Stimulated activated CD4-positive, alpha-beta T cell treated with anti-CD3 and anti-CD28 coated beads, Interleukin-15, amount 100 ng/mL, for 24 hours (primary cell): ENCODE results near the gene TACR3.
"Not testable (repeated sequence)": the region's sequence is repeated elsewhere in the genome, so short reads cannot be mapped to it uniquely, and the experiment has no call there.

Source experiments
- DNase-seq: peaks from one replicate; pipeline ENCODE4 v3.0.0-alpha.2; 2020

TACR3 gene

DNA sequence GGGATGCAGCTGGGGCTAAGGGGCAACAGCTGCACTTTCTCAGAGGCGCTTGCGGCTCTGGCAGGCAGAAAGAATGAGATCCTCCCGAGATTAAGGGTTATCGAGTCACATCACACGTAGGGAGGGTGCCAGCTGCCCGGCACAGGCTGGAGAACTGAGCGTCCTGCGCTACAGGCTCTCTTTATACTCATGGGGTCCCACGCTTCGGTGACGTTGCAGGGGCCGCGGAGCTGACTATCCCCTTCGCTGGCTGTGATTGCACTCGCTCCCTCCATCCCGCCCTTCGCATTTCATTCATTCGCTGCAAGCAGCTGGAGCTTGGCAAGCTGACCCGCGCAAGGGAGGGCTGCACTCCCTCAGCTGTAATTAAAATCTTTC is at the start of gene TACR3:
Gene TACR3 (minus strand): TSS at position 156 of the 378 bp plus-strand sequence. CDS start 310 bp downstream, outside the sequence.
- no peak for DNase-seq

DNA sequence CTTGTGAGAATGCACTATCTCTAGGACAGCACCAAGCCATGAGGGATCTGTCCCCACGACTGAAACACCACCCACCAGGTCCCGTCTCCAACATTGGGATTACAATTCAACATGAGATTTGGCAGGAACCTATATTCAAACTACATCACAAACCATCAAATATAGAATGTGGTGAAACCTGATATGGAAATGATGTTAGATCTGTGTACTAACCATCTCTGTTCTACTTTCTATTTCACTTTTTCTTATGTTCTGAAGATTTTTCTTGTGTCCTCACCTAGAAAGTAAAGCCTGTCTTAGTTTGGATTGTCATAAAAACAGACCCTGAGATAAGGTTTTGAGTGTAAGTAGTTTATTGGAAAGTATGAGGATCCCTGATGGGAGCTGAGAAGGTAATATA is 37.8 kb upstream of the TACR3 start:
- DNase-seq: no peak

DNA sequence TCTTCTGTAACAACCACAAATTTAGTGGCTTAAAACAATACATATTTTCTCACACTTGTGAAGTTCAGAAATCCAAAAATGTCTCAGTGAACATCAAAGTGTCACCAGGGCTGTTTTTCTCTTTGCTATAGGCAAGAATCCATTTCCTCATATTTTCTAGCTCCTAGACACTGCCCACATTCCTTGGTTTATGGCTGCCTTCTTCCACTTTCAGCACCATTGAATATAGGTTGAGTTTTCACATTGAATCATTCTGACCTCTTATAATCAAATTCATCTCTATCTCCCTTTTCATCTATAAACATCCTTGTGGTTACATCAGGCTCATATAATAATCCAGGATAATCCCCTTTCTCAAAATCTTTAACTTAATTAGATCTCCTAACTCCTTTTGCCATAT is 37.0 kb upstream of the TACR3 start:
- DNase-seq: no peak

GRCh38 chr4:103754844-103755243 is 35.1 kb upstream of the TACR3 start:
- no peak for DNase-seq

DNA sequence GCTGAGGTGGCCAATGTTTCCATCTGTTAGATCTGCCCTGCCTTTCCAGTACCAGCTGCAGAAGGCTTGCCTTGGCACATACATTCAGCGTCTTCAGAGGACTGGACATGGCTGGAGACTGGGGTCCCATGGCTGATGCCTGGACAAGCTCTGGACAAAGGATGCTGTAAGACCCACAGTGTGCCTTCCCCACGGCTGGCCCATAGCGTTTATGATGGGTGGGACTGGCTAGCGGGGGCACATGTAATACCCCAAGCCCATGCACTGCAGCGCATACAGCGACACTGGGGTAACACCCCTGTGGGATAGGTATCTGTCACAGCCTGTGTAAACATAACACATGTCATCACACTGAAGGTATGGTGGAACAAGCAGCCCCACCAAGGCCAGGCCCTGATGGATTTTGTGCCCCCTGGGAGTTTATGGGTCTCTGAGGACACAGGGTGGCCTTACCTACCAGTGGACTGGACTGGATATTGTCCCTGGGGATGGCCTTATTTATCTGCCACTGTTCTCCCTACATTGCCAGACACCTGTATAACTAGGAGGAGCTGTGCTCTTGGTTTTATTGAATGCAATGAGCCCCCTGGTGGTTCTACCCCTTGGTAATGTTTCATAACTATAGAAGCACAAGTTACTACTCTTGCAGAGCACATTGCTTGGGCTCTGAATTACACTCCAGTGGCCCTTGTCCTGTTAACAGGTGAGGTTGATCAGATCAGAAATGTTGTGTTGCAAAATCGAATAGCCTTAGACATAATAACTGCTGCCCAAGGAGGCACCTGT is 34.3 kb upstream of the TACR3 start:
- DNase-seq: no peak

GRCh38 chr4:103723150-103723549 is 3.4 kb upstream of the TACR3 start:
- not testable (repeated sequence) for DNase-seq

GRCh38 chr4:103721251-103721650 is 1.5 kb upstream of the TACR3 start:
- DNase-seq: no peak

DNA sequence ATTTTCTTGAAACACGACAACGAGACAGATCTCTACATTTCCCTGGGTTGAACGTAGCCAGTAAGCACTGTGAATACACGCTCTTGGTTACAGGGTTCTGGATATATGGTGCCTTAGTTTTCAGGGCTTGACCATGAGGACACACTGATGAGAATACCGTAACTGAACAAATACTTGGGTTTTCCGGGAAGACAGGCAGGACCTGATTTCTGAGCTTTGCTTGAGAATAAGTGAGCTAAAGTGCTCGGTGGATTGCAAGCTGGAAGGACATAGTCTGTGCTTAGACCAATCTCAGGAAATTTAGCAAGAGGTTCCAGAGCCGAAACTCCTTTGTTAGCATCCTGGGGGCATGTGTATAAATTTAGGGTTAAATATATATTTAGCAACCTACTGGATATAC is 876 bp upstream of the TACR3 start:
- DNase-seq: no peak

DNA sequence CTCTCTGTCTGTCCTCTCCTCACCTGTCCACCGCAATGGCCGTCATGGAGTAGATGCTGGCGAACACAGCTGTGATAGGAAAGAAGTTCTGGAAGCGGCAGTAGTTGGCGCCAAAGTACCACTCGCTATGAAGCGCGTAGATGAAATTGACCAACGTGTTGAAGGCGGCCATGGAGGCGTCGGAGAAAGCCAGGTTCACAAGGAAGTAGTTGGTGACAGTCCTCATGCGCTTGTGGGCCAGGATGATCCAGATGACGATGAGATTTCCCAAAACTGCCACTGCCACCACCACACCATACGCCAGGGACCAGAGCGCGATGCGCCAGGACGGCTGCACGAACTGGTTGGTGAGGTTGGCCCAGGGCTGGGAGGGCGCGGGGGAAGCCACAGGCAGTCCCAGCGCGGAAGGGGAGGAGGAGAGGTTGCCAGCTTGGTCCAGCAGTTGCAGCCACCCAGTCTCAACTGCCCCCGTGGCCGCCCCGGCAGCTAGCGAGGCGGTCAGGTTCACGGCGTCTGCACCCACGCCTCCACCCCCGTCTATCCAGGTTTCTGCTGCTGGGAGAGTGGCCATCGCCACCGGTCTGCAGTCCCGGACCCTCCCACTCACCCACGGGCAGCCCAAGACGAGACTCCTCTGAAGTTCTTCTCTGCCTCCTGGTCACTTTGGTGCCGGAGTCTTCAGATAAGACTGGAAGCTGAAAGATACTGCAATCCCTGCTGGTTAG is 518 bp downstream of the TACR3 start:
- DNase-seq: no peak

DNA sequence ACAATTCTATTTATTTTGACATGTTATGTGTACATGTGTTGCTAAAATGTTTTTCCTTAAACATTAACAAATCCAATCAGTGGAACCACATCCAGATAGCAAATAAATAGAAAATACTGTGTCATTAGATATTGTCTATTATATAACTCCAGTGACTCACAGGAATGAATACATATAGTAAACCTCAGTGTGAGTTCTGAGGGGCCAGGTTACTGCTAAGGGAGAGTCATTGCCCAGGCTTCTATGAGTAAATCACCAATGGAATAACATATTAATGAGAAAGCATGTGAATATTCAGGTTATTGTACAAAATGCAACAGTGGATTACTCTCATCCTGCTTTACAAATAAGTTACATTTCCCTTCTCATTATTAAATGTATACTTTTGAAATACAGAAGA is 27.2 kb downstream of the TACR3 start:
- no peak for DNase-seq

DNA sequence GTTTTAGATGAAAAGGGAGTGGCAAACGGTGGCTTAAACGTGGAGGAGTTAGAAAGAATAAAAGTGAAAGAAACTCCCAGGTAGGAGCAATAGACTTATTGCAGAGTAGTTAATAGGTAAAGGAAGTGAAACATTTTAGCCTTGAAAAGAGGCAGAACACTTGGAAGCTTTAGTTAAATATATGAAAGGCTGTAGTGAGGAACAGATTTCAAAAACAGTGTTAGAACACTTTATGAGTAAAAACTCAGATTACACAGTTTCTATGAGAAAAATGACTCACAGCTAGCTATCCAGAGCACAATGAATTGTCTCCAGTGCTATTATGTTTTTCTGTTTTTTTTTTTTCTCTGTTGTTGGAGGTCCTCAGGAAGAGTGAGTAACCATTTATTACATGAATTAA is 45.8 kb downstream of the TACR3 start:
- DNase-seq: no peak

GRCh38 chr4:103666764-103667163 is 53.0 kb downstream of the TACR3 start:
- DNase-seq: not testable (repeated sequence)

DNA sequence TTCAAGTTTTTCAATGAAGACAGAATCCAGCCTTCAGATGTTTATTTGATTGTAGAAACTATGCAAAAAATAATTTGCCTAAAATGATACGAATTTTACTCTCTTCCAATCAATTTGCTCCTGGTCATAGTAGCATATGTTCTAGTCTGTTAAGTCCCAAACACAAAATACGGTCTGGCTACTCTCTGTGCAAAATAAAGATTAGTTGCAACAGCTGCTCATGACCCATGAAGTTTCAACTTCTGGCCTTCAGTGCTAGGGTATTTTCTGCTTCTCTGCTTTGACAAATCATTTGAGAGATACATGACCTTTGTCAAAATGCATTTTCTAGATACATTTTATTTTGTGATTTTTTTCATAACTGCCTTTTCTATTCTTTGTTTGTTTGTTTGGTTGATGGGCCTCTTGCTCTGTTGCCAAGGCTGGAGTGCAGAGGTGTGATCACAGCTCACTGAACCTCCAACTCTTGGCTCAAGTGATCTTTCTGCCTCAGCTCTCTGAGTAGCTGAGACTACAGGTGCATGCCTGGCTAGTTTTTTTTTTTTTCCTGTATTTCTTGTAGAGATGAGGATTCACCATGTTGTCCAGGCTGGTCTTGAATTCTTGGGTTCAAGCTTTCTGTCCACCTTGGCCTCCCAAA is 55.2 kb downstream of the TACR3 start:
- no peak for DNase-seq

- DNase-seq: no peak
These were observed 71.2 kb downstream of the TACR3 start for GRCh38 chr4:103648541-103648940.

- DNase-seq: no peak
These were observed 73.8 kb downstream of the TACR3 start for GRCh38 chr4:103645991-103646390.

DNA sequence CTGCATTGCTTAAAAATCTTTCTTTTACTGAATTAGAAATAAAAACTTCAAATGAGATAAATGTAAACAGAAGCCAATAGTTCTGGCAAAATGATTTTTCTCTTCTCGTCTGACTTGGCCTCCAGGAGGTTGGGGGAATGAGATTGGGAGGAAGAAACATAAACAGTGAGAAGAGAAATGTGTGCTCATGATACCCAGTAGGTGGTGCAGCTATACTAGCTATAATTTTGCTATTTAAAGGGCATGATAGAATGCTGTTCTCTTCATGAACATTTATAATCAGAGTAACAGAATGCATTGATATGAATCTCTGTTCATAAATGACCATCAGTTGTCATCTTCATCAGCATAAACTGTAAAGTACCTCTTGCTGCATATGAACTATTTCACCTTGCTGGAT is 85.5 kb downstream of the TACR3 start:
- DNase-seq: no peak

- DNase-seq: no peak
These were observed 93.5 kb downstream of the TACR3 start for GRCh38 chr4:103626296-103626695.

GRCh38 chr4:103591841-103592240 is 127.9 kb downstream of the TACR3 start:
- no peak for DNase-seq

GRCh38 chr4:103567591-103567990 is 152.2 kb downstream of the TACR3 start:
- no peak for DNase-seq

DNA sequence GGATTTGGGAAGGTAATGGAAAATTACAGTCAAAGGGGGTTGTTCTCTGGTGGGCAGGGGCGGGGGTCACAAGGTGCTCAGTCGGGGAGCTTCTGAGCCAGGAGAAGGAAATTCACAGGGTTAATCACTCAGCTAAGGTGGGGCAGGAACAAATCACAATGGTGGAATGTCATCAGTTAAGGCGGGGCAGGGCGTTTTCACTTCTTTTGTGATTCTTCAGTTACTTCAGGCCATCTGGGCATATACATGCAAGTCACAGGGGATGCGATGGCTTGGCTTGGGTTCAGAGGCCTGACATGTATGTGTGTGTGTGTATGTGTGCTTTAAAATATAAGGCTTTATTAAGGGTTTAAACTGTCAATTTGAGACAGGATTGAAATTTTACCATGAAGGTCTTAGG is 160.6 kb downstream of the TACR3 start:
- DNase-seq: not testable (repeated sequence)
